ENCODE results near the gene CCSER2.
"Not testable (repeated sequence)": the region's sequence is repeated elsewhere in the genome, so short reads cannot be mapped to it uniquely, and the experiment has no call there.

CCSER2 gene

DNA sequence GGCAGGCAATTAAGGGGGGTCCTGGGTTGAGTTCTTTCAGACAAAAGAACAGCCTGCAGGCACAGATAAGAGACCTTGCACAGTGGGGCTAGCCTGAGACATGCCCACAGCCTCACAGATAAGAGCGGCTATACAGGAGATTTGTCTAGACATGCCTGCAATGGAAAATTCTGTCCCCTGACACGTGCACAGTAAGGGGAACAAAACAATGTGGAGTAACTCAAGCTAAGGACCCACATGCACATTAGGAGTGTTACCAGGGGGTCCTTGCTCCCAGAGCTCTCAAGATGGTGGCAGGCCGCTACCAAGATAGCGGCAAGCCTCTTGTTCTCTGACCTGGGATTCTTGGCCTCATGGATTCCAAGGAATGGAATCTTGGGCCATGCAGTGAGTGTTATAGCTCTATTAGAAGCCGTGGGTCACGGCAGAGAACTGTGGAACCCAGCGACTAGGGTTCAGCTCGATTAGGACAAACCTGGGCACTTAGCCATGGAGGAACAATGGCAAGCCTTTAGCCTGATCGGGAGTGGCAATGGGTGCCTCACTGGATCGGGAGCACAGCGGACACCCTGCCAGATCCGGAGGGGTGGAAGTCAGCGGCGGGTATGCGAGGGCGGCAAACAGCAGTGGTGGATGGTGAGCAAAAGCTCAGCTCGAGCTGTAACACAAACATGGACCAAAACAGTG is 196.9 kb downstream of the CCSER2 start:
- no peak for DNase-seq

DNA sequence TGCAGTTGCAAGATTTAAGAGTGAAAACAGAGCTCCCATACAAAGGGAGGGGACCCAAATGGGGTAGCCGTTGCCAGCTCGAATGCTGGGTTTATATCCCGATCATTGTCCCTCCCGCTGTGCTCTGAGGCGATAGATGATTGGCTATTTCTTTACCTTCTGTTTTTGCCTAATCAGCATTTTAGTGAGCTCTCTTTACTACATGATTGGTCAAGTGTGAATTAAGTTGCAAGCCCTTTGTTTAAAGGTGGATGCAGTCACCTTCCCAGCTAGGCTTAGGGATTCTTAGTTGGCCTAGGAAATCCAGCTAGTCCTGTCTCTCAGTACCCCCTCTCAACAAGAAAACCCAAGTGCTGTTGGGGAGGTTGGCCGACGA is 197.4 kb downstream of the CCSER2 start:
- DNase-seq: not testable (repeated sequence)

DNA sequence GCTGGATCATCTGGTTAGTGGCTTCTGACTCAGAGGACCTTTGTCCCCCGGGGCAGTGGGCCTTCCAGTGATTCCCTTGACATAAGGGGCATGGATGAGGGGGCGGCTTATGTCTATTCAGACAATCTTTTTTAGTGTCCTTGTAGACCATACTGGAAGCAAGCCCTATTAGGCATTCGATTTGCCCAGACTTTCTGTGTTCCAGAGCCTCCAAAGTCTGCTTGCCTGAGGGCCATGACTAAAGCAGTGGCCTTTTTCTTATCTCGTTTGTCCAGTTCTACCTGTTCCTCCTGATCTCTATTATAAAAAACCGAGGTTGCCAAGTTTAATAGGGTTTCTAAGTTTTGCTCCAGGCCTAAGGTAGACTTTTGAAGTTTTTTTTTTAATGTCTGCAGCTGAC is 199.0 kb downstream of the CCSER2 start:
- DNase-seq: not testable (repeated sequence)

DNA sequence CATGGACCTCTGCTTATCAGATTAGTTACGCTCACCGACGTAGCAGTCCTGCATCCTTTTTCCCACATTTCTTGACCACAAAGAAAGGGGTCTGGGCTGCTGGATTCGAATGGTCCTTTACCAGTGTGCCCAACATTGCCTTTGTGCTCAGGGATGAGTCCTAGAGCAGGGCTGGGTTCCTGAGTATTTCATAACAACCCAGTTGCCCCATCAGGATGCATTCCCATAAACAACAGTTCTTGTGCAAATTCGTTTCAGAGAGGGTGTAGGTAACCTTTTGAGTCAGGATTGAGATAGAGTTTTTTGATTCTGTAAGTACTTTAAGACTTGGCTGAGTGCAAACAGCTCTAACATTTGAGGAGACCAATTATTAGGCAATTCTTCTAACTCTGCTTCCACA is 200.1 kb downstream of the CCSER2 start:
- not testable (repeated sequence) for DNase-seq

DNA sequence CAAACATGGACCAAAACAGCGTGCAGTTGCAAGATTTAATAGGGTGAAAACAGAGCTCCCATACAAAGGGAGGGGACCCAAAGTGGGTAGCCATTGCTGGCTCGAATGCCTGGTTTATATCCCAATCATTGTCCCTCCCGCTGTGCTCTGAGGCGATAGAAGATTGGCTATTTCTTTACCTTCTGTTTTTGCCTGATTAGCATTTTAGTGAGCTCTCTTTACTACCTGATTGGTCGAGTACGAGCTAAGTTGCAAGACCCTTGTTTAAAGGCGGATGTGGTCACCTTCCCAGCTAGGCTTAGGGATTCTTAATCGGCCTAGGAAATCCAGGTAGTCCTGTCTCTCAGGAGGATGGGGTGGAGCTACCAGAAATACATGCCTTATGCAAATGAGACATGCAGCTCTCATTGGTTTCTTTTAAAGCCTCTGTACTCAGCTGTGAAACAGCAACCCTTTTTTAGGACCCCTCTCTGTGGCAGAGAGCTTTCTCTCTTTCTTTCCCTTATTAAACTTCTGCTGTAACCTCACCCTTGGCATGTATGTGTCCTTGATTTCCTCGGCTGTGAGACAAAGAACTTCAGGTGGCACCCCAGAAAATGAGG is 202.4 kb downstream of the CCSER2 start:
- DNase-seq: no peak

DNA sequence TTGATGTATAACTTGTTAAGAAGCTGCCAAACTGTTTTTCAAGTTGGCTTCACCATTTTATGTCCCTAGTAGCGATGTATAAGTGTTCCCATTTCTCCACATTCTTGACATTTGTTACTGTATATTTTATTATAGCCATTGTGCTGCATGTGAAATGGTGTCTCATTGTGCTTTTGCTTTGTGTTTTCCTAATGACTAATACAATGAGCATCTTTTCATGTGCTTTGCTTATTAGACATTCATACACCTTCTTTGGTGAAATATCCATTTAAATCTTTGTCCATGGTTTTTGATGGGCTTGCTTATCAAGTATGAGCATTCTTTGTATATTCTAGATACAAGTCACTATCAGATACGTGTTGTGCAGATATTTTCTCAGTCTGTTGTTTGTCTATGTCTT is 203.0 kb downstream of the CCSER2 start:
- no peak for DNase-seq

DNA sequence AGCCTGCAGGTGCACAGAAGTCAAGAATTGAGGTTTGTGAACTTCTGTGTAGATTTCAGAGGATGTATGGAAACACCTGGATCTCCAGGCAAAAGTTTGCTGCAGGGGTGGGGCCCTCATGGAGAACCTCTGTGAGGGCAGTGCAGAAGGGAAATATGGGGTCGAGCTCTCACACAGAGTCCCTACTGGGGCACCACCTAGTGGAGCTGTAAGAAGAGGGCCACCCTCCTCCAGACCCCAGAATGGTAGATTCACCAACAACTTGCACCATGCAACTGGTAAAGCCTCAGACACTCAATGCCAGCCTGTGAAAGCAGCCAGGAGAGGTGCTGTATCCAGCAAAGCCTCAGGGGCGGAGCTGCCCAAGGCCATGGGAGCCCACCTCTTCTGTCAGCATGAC is 205.8 kb downstream of the CCSER2 start:
- DNase-seq: no peak

DNA sequence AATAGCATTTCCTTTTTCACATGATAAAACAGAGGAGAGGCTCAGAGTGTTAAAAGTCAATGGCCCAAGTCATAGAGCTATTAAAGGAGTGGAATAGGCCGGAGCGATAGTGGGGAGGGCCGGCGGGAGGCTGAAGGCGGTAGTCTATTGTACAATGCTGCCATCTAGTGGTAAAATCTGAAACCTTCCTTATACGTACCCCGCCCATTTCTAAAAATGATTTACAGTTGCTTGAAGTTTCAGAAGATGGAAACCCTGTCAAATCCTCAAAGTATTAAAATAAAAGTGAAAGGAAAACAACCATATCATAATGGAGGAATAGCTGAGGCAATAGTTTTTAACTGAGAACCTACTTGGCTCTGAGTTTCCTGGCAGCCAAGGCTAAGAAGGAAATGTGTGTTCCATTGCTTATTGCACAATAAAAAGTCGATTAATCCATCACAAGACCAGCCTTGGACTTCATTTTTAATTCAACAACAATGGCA is 209.1 kb downstream of the CCSER2 start:
- no peak for DNase-seq

DNA sequence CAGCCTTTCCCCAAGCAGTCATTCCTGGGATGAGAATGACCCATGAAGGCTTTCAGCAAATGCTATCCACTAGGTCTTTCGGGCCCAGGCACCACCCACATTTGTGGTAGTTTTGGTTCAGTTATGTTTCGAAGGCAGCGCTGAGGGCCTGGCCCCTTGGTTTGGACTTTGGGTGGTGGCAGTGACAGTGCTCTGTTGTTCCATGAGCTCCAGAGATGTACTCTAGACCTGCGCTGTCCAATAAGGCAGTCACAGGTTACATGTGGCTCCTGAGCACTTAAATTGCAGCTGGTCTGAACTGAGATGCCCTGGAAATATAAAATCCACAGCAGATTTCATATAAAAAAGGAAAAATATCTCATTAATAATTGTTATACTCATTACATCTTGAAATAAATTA is 209.6 kb downstream of the CCSER2 start:
- no peak for DNase-seq

DNA sequence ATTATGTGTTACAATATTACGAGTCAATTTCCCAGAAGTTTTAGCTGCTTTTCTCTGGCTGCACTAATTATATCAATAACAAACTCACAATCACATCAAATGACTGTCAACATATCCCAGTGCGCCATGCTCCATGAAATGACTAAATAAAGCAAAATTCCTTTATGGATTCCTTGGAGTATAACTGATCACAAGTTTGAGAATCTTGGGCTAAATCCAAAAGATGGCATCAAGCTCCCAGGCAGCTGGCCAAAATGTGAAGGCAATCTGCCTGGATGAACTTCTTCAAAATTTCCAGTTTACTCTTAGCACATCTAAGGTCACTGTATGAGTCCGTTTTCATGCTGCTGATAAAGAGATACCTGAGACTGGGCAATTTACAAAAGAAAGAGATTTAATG is 210.8 kb downstream of the CCSER2 start:
- no peak for DNase-seq

DNA sequence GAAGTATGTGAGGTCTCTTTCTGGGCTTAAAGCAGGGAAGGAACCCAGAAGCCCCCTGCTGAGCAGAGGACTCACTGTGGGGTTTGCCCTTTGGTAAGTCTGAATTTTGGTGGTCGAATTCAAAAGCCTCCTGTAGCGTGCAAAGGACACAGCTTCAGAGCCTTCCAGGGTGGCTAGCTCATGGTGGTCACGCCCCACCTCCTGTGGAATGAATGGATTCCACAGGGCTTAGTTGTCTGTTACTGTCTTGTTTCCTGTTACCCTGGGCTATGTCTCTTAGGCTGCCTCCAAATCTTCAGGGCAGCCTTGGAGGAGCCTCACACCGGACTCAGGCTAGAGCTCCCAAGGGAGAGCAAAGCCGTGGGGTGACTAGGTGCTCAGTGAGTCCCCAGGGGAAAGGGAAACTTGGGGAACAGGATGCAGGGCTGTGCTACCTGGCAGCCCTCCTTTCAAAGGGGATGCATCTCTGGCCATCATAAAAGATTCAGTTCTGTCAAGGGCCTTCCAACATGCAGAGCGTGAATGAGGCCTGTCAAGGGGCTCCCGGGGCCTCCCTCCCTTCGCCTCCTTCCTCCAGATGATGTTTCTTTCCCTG is 211.7 kb downstream of the CCSER2 start:
- DNase-seq: no peak

DNA sequence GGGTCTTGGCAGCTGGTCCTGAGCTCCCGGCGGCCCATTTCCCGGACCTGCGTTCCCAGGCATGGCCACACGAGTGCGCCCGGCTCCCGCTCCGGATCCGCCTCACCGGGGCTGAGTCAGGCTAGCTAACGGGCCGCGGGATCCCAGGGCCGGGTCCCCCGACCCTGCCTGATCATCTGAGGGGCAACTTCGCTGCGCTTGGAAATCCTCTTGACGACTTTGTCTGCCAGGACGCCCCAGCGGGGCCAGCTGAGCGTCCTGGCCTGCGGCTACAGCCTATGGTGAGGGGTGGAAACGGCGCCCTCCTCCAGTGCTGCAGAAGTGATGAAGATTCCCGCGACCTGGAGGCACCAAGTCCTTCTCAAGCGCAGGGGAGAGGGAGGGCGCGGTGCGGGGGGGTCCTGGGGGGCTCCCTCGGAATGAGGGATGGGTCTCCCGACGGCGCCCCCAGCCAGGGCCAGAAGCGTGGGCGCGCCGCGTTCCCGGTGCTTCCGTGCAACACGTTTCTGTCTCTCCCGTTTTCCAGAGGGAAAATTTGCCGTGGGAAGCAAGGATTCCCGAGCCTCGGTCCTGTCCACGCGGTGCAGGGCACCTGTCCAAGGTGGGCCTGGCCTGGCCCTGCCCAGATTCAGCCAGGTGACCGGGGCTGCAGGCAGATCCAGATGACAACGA is 212.4 kb downstream of the CCSER2 start:
- DNase-seq: peak; percentile 47

DNA sequence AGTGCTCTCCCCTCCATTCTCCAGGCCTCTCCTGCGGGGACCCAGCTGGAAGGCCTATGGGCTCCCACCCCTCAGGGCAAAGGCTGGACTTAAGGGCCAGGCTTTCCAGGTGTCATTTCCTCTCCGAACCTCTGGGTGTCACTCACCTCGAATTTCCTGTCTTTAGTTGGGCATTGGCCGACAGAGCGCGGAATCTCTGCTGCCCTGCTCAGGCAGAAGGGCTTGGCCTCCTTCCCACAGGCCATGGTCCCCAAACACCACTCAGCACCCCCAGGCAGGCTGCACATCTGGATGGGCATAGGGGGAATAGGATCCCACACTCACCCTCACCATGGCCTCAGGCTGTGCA is 212.9 kb downstream of the CCSER2 start:
- DNase-seq: no peak

DNA sequence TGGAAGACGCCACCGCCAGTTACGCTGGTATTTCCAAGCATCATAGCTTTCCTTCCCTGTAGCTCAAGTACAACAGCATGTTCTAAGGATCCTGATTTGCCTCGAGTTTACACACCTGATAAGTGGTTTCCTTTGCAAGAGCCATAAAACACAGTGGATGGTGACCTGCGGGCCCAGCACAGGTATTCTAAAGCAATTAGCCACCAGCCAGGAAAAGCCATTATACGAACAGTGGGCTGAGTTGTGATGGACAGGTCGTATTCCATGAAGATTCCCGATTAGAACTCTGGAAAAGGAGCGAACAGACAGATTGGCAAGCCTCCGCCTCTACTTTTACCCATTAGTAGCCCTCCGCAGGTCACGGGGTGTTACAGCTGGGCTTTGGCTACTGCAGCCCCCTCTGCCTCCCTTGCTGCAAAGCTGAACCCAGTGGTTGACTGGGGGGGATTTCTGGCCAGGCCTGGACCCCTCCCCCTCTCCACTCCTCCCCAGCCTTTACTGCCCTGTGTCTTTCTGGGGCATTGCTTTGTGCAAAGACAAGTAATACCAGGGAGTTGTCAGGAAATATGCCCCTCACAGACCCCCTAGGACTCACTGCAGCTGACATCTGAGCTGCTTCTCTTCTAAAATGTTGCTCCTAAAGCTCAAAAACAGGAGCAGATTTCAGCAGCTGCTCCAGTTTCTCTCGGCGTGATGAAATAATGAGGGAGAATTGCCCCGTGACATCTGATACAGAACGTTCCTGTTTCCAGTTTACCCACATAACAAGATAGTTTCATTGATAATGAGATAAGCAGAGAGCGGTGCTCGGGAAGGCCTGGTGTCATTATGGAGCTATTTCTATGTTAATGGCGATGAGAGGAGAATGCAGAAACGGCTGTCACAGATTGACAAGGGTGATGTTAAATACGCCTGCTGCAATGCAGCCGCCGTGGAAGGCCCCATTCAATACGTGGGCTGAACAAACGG is 214.4 kb downstream of the CCSER2 start:
- no peak for DNase-seq

DNA sequence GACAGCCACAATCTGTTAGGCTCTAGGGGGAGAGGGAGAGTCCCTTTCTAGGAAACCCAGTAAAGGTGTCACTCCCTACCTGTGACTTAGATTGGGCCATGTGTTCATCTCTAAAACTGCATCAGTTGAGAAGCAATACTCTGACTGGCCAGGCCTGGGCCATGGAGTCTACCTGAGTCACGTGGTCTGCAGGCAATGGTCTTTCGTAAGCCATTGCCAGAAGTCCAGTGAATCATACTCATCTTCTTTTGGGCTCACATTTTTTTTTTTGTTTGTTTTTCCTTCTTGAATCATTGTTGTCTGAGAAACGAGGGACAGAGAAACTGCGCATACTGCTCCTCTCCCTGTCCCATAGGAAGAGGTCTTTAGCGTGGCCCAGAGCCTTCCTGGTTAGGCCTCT is 215.6 kb downstream of the CCSER2 start:
- no peak for DNase-seq

DNA sequence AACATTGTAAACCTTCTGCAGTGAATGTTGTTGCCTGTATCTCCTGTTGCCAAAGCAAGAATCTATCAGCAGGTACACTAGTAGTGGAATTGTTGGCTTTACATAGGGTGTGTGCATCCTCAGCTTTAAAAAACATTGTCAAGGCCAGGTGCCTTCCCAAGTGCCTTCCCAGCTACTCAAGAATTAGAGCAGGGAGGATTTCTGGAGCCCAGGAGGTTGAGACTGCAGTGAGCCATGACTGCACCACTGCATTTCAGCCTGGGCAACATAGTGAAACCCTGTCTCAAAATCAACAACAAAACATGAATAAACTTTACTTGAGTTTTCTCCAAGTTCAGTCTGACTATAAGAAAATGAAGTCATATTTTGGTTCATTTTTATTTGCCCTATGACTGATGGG is 217.3 kb downstream of the CCSER2 start:
- no peak for DNase-seq

DNA sequence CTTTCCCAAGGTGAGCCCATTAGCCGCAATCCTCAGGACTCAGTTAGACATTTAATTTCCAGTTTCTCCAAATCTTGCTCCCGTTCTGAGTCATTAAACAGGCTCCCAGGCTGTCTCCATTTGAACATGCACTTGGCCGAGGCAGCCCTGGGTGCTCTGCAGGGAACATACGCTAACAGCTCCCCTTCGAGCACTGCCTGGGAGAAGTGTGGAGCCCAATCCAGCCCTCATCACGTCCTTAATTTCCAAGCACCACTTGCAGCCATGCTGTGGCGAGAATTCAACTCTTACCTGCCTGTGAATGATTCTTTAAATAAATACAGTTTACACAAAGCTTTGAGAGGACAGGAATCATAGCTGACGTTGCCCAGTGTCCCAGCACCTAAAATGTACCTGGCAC is 218.2 kb downstream of the CCSER2 start:
- no peak for DNase-seq

DNA sequence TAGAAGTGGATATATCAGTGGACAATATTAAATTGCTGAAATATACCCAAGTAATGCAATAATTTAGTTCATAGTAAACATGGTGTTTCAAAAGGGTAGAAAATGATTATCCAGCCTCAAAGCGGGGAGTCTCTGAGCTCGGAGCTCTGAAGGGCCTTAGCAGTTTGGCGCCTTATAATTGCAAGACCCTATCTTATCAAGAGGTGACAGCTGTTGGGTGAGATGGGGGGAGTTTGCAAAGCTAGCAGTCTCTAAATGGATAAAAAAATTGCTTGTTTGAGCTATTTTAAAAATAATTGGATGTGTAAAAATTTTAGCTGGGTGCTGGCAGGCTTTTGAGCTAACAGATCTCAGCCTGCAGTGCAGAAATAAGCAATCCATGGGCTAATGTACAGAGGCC is 219.2 kb downstream of the CCSER2 start:
- no peak for DNase-seq

DNA sequence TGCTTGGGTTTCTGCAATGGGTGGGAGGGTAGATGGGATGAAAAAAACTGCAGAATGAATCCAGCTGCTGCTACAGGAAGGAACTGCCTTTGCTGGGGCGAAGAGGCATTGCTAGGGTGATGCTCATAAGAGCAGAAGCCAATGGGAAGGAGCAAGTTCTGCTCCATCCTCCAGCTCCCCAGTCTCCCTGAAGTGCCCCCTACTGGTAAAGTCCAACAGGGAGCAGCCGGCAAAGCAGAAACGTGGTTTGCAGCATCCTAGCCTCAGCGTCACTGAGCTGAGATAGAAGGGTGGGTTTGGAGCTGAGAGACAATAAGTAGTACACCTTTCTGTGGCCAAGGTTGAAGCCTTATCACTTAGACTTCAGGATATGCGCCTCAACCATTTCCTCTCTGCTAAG is 220.5 kb downstream of the CCSER2 start:
- DNase-seq: no peak

DNA sequence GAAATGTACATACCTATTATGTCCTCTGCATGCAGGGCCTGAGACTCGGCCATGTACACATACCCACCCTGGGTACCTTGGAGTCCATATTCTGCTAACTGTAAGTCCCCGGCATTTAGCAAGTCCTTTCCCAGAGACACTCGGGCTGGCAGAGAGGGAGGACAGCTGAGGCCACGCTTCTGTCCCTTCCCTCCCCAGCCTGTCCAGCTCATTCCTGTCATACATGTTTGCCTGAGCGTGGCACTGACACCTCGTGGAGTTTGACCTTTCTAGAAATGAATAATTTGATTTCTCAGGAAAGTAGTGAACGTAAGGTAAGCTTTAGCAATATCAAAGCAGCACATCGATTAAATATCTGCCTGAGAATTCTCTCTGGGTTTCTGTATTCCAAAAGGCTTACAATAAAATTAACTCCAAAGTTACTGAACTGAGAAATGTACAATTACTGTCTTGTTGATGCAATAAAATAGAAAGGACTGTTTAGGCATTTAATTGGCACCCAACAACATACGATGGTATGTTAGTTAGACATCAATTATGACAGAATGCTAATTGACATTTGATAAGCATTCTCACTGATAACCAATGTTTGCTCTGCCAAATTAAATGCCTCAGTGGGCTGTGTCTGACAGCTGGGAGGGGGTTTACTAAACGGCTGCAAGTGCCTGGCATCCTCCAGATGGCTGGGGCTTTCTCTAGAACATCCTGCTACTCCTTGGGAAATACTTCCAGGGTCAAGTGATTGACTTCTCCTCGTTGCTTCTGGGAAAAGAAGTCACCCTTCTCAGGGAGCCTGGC is 221.2 kb downstream of the CCSER2 start:
- no peak for DNase-seq

DNA sequence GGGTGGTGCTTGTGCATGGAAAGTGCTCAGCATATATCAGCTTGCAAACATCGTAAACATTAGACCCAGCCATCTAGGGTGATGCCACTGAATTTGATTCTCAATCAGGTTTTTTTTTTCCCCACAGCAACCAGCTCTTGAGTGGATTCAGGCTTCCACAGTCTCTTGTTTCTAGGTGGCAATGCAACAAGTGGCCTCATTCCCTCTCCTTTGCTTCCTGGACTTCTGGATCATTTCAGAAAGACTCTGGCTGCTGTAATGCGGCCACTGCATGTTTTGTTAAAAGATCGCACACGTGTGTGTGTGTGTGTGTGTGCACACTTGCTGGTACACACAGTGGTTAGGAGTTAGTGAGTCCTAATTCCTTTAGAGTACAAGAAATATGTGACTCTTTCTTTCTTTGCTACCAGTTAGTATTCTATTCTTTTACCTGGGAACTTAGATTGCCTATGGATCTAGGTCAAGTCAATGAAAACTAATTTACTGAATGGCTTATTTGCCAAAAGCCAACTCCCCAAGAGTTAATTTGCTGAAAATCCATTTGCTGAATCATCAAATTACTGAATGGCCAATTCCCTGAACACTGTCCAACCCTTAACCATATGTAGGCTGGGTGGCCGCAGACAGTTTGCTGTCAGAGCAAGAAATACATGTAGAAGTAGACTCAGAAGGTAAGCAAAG is 222.5 kb downstream of the CCSER2 start:
- DNase-seq: no peak

Data from CD4-positive, alpha-beta T cell treated with Interferon gamma for 1 hour (primary cell).